Fibroblast of the aortic adventitia (primary cell): Measurements from ENCODE around the gene KCNK4. TPM values are rescaled to one million over a fixed set of nuclear protein-coding genes. Genes with fewer than 3 reads are reported as not detected.

Experiments
- DNase-seq: peaks from one replicate; pipeline ENCODE4 v3.0.0-alpha.2; 2010; ENCODE audit warnings: low read depth
- H3K4me3 ChIP-seq: 2 replicates; pipeline ENCODE4 v1.5.1; 2011; ENCODE audit warnings: low read depth, mild to moderate bottlenecking, control low read depth, low read length, moderate library complexity
- CTCF ChIP-seq: IDR thresholded peaks from 2 replicates; pipeline ENCODE4 v1.5.1; 2011; ENCODE audit warnings: mild to moderate bottlenecking, low read length, control low read depth, inconsistent platforms; ENCODE audit not compliant: insufficient read depth
- total RNA-seq: library from RNA; depleted of rRNA; stranded (reverse); fragments of >200 nt; gene quantifications from 2 replicates; pipeline ENCODE4 v1.2.3, GENCODE V29; 2012; ENCODE audit warnings: low replicate concordance

KCNK4 gene
- total RNA-seq, 1 donor = not detected

DNA sequence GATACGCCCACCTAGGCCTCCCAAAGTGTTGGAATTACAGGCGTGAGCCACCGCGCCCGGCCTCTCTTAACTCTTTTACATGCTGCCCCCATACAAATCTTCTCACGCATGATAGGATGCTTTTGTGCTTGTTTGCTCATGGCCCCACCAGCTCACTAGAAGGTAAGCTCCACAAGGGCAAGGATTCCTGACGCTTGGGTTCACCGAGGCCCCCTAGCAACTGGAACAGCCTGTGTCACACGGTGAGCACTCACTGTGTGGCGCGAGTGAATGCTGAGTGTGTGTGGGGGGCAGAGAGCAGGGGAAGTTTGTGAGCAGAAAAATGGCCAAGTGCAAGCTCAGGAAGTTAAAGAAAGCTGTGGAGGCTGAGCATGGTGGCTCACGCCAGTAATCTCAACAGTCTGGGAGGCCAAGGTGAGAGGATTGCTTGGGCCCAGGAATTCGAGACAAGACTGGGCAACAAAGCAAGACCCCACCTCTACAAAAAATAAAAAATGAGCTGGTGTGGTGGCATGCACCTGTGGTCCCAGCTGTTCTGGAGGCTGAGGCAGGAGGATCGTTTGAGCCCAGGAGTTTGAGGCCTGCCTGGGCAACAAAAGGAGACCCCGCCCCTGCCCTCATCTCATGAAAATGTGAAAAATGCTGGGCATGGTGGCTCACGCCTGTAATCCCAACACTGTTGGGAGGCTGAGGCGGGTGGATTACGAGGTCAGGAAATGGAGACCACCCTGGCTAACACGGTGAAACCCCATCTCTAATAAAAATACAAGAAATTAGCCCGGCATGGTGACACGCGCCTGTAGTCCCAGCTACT is 8.9 kb upstream of the KCNK4 start:
- no peak overlapping the region for H3K4me3 ChIP-seq
- no peak for DNase-seq
- no peak for TF ChIP-seq CTCF

DNA sequence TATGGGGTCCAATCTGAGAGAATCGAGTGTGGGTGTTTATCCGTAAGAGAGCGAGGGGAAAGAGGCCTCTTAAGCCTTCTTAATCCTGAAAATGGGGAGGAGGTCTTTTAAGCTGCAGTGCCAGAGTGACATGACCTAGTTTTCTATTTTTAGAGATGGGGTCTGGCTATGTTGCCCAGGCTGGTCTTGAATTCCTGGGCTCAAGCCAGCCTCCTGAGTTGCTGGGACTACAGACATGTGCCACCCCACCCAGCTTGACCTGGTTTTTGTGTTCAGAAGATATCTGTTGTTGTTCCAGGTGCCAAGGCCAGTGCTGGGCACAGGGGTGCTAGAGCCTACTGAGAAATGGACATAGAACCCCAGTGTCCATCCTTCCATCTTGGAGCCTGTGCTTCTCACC is 8.0 kb upstream of the KCNK4 start:
- TF ChIP-seq CTCF = no peak
- H3K4me3 ChIP-seq = peak overlapping the region; percentile 87
- DNase-seq = no peak

DNA sequence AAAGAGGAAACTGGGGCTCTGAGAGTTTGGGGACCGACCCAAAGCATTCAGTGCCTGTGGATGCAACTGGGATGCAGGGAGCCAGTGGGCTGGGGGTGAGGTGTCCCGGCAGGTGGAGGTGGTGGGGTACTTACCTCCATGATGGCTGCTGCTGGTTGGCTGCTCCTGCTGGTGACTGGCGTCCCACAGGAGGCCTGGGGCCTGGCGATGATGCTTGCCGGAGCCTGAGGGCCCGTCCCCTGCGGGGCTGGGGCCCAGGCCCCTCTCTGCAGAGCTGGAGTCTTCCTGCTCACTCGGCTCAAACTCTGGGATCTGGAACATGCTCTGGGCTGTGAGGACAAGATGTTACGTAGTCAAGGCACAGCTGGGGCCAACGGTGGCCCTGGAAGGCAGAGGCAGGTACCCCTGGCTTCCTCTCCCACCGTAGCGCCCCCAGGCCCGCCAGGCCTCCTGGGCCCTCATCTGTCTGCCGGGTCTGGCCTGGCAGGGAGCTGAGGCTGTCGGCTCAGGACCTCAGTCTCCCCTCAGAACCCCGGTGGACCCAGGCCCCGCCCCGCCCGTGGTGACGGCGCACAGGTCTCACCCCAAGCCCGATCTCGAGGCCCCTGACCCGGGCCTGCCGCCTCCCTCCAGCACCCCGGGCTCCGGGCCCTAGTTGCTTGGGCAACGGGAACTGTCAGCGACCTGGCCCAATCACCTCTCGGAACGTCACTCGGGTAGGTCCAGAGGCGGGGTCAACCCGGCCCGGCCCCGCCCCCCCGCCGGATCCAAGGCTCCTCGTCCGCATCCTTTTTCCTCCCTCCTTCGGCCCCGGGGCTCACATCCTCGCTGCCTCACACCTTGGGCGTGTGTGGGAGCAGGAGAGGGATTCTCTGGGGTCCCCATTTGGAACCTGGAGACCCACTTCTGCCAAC is 6.8 kb upstream of the KCNK4 start, which contains the start of gene BAD:
Gene BAD, minus strand, starts transcription at position 618 of the 914 bp plus-strand sequence. Its CDS starts 297 bp downstream, at position 321.
- H3K4me3 ChIP-seq = peak within 1 kb of the TSS; percentile 87
- peak; percentile 90 for DNase-seq
- TF ChIP-seq CTCF = no peak

DNA sequence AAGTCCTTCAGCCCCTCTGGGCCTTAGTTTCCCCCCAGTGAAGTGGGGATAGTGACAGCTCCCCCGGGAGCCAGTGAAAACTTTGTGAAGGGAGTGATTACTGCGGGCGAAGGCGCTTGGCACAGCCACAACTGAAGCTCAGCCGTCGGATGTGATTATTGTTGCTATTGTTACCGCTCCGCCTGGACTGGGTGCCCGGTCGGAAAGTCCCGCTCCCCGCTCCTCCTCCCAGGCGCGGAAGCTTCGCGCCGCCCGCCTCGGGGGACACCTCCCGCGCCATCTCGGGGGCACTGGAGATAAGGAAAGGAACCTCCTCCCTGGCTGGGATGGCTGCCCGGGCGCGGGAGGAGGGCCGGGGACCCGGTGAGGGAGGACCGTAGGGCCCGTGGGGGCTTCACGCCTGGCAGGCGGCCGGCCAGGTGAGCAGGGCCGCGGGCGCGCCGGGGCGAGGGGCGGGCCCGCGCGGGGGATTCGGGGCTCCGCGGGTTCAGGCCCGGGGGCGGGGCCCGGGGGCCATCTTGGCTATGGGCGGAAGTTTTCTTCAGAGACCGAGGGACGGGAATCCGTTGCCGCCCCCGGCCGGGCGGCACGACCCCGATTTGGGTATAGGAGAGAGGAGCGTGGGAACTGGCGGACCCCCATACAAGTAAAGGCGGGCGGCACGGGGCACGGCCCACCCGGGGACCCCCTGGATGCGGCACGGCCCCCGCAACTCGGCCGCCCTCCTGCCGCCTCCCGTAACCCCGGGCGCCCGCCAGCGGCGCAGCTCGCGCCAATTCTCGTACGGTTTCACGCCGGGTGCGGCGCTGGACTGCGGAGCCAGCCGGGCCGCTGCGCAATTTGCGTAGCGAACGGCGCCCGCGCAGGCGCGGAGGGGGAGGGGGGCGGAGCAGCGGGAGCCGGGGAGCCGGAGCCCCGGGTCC is 5.9 kb upstream of the KCNK4 start, which contains the start of gene GPR137:
Gene GPR137, plus strand, starts transcription at position 887 of the 923 bp plus-strand sequence. CDS start 677 bp downstream, outside the sequence.
- peak; percentile 68 for DNase-seq
- TF ChIP-seq CTCF = no peak
- peak within 1 kb of the TSS; percentile 87 for H3K4me3 ChIP-seq

DNA sequence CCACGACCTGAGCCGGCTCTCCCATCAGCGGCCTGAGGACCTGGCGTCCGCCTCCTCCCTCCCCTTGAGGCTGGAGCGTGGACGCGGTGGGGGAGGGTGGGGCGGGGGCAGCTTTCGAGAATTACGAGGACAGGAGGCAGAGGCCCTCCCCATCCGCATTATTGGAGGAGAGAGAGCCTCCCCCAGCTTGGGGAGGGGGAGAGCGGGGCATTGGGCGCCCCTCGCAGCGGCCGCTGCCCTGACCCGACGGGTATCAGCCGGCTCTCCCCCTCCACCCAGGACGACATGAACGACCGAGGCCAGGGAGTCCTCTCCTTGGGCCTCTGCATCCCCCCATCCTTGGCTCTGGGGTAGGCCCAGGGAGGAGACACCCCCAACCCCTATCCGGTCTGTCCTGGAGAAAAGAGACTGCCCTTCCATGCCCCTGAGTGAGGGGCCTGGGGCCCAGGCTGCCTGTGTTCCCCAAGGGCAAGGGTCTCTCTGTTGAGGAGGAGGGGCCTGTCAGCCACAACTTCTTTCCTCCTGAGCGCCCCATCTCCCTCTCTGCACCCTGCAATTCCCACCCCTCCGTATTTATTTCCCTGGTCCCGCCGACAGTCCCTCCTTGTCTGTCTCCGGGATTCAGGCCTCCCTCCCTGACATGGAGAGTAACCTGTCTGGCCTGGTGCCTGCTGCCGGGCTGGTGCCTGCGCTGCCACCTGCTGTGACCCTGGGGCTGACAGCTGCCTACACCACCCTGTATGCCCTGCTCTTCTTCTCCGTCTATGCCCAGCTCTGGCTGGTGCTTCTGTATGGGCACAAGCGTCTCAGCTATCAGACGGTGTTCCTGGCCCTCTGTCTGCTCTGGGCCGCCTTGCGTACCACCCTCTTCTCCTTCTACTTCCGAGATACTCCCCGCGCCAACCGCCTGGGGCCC is 5.0 kb upstream of the KCNK4 start:
- H3K4me3 ChIP-seq = peak overlapping the region; percentile 87
- no peak for TF ChIP-seq CTCF
- DNase-seq = no peak
